ENCODE results near the gene GMDS.

Gene GMDS

GRCh38 chr6:2061880-2062279 lies 183.5 kb downstream of the GMDS start:
- TF ChIP-seq CTCF (IDR thresholded peaks at IDR 0.05; ENCODE audit: extremely low read depth, missing control alignments), result no peak
- DNase-seq (ENCODE audit: low spot score), result no peak

GRCh38 chr6:2055911-2056310 lies 189.5 kb downstream of the GMDS start:
- no peak for DNase-seq (ENCODE audit: low spot score)
- no peak for TF ChIP-seq CTCF (IDR thresholded peaks at IDR 0.05; ENCODE audit: extremely low read depth, missing control alignments)

- DNase-seq (ENCODE audit: low spot score), result no peak
- TF ChIP-seq CTCF (IDR thresholded peaks at IDR 0.05; ENCODE audit: extremely low read depth, missing control alignments), result no peak
These were observed 190.3 kb downstream of the GMDS start for GRCh38 chr6:2055143-2055542.

GRCh38 chr6:2054516-2055067 lies 190.8 kb downstream of the GMDS start:
- no peak for DNase-seq (ENCODE audit: low spot score)
- no peak for TF ChIP-seq CTCF (IDR thresholded peaks at IDR 0.05; ENCODE audit: extremely low read depth, missing control alignments)

- no peak for DNase-seq (ENCODE audit: low spot score)
- no peak for TF ChIP-seq CTCF (IDR thresholded peaks at IDR 0.05; ENCODE audit: extremely low read depth, missing control alignments)
These were observed 191.7 kb downstream of the GMDS start for GRCh38 chr6:2053691-2054090.

GRCh38 chr6:2047855-2048254 lies 197.6 kb downstream of the GMDS start:
- no peak for TF ChIP-seq CTCF (IDR thresholded peaks at IDR 0.05; ENCODE audit: extremely low read depth, missing control alignments)
- DNase-seq (ENCODE audit: low spot score), result no peak

GRCh38 chr6:2044192-2044591 lies 201.2 kb downstream of the GMDS start:
- DNase-seq (ENCODE audit: low spot score), result no peak
- TF ChIP-seq CTCF (IDR thresholded peaks at IDR 0.05; ENCODE audit: extremely low read depth, missing control alignments), result no peak

Data from GM20000 (cell line).